CD4-positive, alpha-beta T cell (primary cell): ENCODE data around the gene SMOC2. TPM values are rescaled to one million over a fixed set of nuclear protein-coding genes. Genes with fewer than 3 reads are reported as not detected.

Source experiments
- ATAC-seq: fragments of 200-7000 bp; cut with Tn5 transposase; one replicate; pipeline ENCODE4 v1.10.0; 2022; ENCODE audit warnings: mild to moderate bottlenecking; ENCODE audit not compliant: poor library complexity
- CTCF ChIA-PET: fragments of 350-600 bp; sonication (Branson Sonifier 250); formaldehyde crosslinking; loops from one replicate; lab custom pipeline; 2021; ENCODE audit warnings: antibody characterized with exemption, inconsistent platforms; lab: Charles Lee
- POLR2A ChIA-PET: fragments of 350-600 bp; sonication (Branson Sonifier 250); formaldehyde crosslinking; loops from one replicate; lab custom pipeline; 2021; ENCODE audit warnings: antibody characterized with exemption, inconsistent platforms; lab: Charles Lee
- DNase-seq, 14 experiments: peaks; one replicate each; pipeline ENCODE4 v3.0.0-alpha.2; 2013 to 2020; ENCODE audit warnings: mixed read lengths in 2 of 14
- H3K27ac ChIP-seq, 2 donors: one replicate each; pipeline versions ENCODE4 v1.5.1 to v1.7.0; 2013; ENCODE audit warnings: low read length in 2 of 2, low read depth in 1 of 2, mild to moderate bottlenecking in 1 of 2
- H3K27me3 ChIP-seq, 2 experiments: 1 replicate in 1 of 2; 2 replicates in 1 of 2; pipeline versions ENCODE4 v1.6.1 to v1.7.0; 2013; ENCODE audit warnings: low read length in 2 of 2, control low read depth in 1 of 2, mild to moderate bottlenecking in 1 of 2, moderate library complexity in 1 of 2; ENCODE audit not compliant: insufficient read depth in 2 of 2, control insufficient read depth in 1 of 2
- H3K36me3 ChIP-seq: one replicate; pipeline ENCODE4 v1.6.1; 2013; ENCODE audit warnings: low read length, control low read depth; ENCODE audit not compliant: insufficient read depth
- H3K4me1 ChIP-seq: one replicate; pipeline ENCODE4 v1.6.1; 2013; ENCODE audit warnings: low read length, control low read depth; ENCODE audit not compliant: insufficient read depth
- H3K4me3 ChIP-seq: one replicate; pipeline ENCODE4 v1.5.1; 2013; ENCODE audit warnings: mild to moderate bottlenecking, low read length, moderate library complexity
- H3K9me3 ChIP-seq, 2 experiments: 1 replicate in 1 of 2; 2 replicates in 1 of 2; pipeline versions ENCODE4 v1.6.1 to v1.7.0; 2013; ENCODE audit warnings: low read length in 2 of 2, mild to moderate bottlenecking in 2 of 2, control low read depth in 1 of 2, moderate library complexity in 1 of 2; ENCODE audit not compliant: control insufficient read depth in 1 of 2, insufficient read depth in 1 of 2
- H3K27ac Mint-ChIP-seq: one replicate; pipeline ENCODE4 v1.8.0; 2020; ENCODE audit warnings: mixed read lengths
- H3K27me3 Mint-ChIP-seq: one replicate; pipeline ENCODE4 v1.8.0; 2021; ENCODE audit warnings: mixed read lengths
- H3K36me3 Mint-ChIP-seq: one replicate; pipeline ENCODE4 v1.8.0; 2021; ENCODE audit warnings: low read depth, mixed read lengths
- H3K4me1 Mint-ChIP-seq: one replicate; pipeline ENCODE4 v1.8.0; 2021; ENCODE audit warnings: low read depth, mixed read lengths
- H3K4me3 Mint-ChIP-seq: one replicate; pipeline ENCODE4 v1.8.0; 2020; ENCODE audit warnings: mild to moderate bottlenecking, mixed read lengths
- H3K9me3 Mint-ChIP-seq: one replicate; pipeline ENCODE4 v1.8.0; 2020; ENCODE audit warnings: mixed read lengths
- CTCF ChIP-seq: fragments of 200-600 bp; IDR thresholded peaks from one replicate; pipeline ENCODE4 v1.8.0; 2022; ENCODE audit warnings: antibody characterized with exemption, mild to moderate bottlenecking
- intact Hi-C, 2 experiments: fragments of 100-400 bp; cut with DNase I in 1 of 2; cut with micrococcal nuclease in 1 of 2; formaldehyde crosslinking; loops; one replicate each; pipeline versions ENCODE4 v1.15.1 to v1.9.0; 2023 to 2025; cut with DNase I, micrococcal nuclease
- total RNA-seq, 174 experiments: library from RNA in 2 of 174; stranded (reverse) in 2 of 174; gene quantifications; one replicate each; pipeline ENCODE4 v1.2.3 and lab custom pipeline; 2021 to 2026

SMOC2 gene
- total RNA-seq, 2 experiments from 2014 or later: not detected

- Histone ChIP-seq H3K27ac (no peak overlapping the region), H3K4me3 (no peak overlapping the region), H3K9me3 (peaks cover 0 to 46% of the 10 kb centered on the region in 2 experiments), H3K27me3 (no peaks in the 10 kb centered on the region), H3K4me1 (peaks cover 8% of the 10 kb centered on the region), H3K36me3 (no peaks in the 10 kb centered on the region)
- Mint-ChIP-seq H3K4me1 (no peaks in the 10 kb centered on the region), H3K4me3 (no peak overlapping the region), H3K9me3 (no peaks in the 10 kb centered on the region), H3K36me3 (no peaks in the 10 kb centered on the region), H3K27ac (no peak overlapping the region), H3K27me3 (peaks cover 11% of the 10 kb centered on the region)
- no peak for TF ChIP-seq CTCF
- DNase-seq: no peak
- ATAC-seq: no peak
- ChIA-PET POLR2A (no interaction called here), CTCF (no interaction called here)
- intact Hi-C loops: no loop called here
Measured at GRCh38 chr6:168615837-168616236, 174.9 kb downstream of the SMOC2 start.

GRCh38 chr6:168616816-168617765 is 176.1 kb downstream of the SMOC2 start:
- ATAC-seq: no peak
- peaks cover 18% of the 10 kb centered on the region for H3K27me3 Mint-ChIP-seq
- no peak overlapping the region for H3K4me3 ChIP-seq
- H3K9me3 ChIP-seq: peaks cover 0 to 39% of the 10 kb centered on the region in 2 experiments
- no peak overlapping the region for H3K4me3 Mint-ChIP-seq
- DNase-seq: no peak
- H3K9me3 Mint-ChIP-seq: peaks cover 2% of the 10 kb centered on the region
- no peak for TF ChIP-seq CTCF
- intact Hi-C loops: no loop called here
- H3K4me1 ChIP-seq: peaks cover 8% of the 10 kb centered on the region
- H3K27ac Mint-ChIP-seq: no peak overlapping the region
- no peaks in the 10 kb centered on the region for H3K36me3 Mint-ChIP-seq
- POLR2A ChIA-PET: no interaction called here
- no peaks in the 10 kb centered on the region for H3K27me3 ChIP-seq
- no peak overlapping the region for H3K27ac ChIP-seq
- CTCF ChIA-PET: no interaction called here
- H3K36me3 ChIP-seq: no peaks in the 10 kb centered on the region
- no peaks in the 10 kb centered on the region for H3K4me1 Mint-ChIP-seq

GRCh38 chr6:168618546-168619315 is 177.7 kb downstream of the SMOC2 start:
- POLR2A ChIA-PET: no interaction called here
- no peak overlapping the region for H3K27ac ChIP-seq
- H3K27ac Mint-ChIP-seq: no peak overlapping the region
- no peak overlapping the region for H3K4me3 ChIP-seq
- DNase-seq (no peak), ATAC-seq (no peak)
- TF ChIP-seq CTCF: no peak
- peaks cover 0 to 27% of the 10 kb centered on the region in 2 experiments for H3K9me3 ChIP-seq
- H3K27me3 Mint-ChIP-seq: peaks cover 18% of the 10 kb centered on the region
- H3K4me3 Mint-ChIP-seq: no peak overlapping the region
- CTCF ChIA-PET: no interaction called here
- intact Hi-C loops: no loop called here
- H3K4me1 ChIP-seq: peaks cover 8% of the 10 kb centered on the region
- no peaks in the 10 kb centered on the region for H3K27me3 ChIP-seq
- H3K36me3 ChIP-seq: no peaks in the 10 kb centered on the region
- no peaks in the 10 kb centered on the region for H3K4me1 Mint-ChIP-seq
- H3K9me3 Mint-ChIP-seq: peaks cover 2% of the 10 kb centered on the region
- no peaks in the 10 kb centered on the region for H3K36me3 Mint-ChIP-seq
